Testis (tissue), 3 donors: ENCODE results near the gene HOXC11. TPM values are rescaled to one million over a fixed set of nuclear protein-coding genes. Genes with fewer than 3 reads are reported as not detected.

Experiments
- DNase-seq: peaks from one replicate; pipeline ENCODE4 v3.0.0-alpha.2; 2019
- H3K27ac ChIP-seq, 2 donors: fragments of 200-600 bp; sonication (generic); one replicate each; pipeline ENCODE4 v1.5.1; 2019
- H3K27me3 ChIP-seq: fragments of 200-600 bp; sonication (generic); one replicate; pipeline ENCODE4 v1.5.1; 2019
- H3K36me3 ChIP-seq: fragments of 200-600 bp; sonication (generic); one replicate; pipeline ENCODE4 v1.5.1; 2017; ENCODE audit warnings: low read depth; ENCODE audit errors: missing control alignments
- H3K4me1 ChIP-seq: fragments of 200-600 bp; sonication (generic); one replicate; pipeline ENCODE4 v1.5.1; 2019
- H3K4me3 ChIP-seq, 2 donors: fragments of 200-600 bp; sonication (generic); one replicate each; pipeline ENCODE4 v1.5.1; 2017 to 2019
- H3K9me3 ChIP-seq: fragments of 200-600 bp; sonication (generic); one replicate; pipeline ENCODE4 v1.5.1; 2017
- CTCF ChIP-seq, 3 experiments: fragments of 450-650 bp in 2 of 3; fragments of 200-600 bp in 1 of 3; sonication (generic) in 1 of 3; IDR thresholded peaks; one replicate each; pipeline ENCODE4 v1.5.1; 2016 to 2019; ENCODE audit warnings: antibody characterized with exemption in 3 of 3, mild to moderate bottlenecking in 2 of 3, moderate library complexity in 1 of 3
- POLR2A ChIP-seq: fragments of 450-650 bp; IDR thresholded peaks from one replicate; pipeline ENCODE4 v1.6.1; 2017; ENCODE audit warnings: antibody characterized with exemption, mild to moderate bottlenecking, moderate library complexity
- WGBS, 2 donors: methylation state at CpG; one replicate each; pipeline ENCODE4 v1.1.5; 2018; 5-methylcytosine and 5-hydroxymethylcytosine counted together
- intact Hi-C: fragments of 100-400 bp; cut with DNase I; formaldehyde crosslinking; loops from one replicate; pipeline ENCODE4 v1.15.1; 2023; ENCODE audit warnings: low total_unique reads
- microRNA counts, 2 donors: library from miRNA; unstranded; fragments of <30 nt; microRNA quantifications; one replicate each; lab custom pipeline; 2016
- microRNA-seq, 2 donors: library from miRNA; unstranded; fragments of <30 nt; microRNA quantifications; one replicate each; pipeline ENCODE4, GENCODE V29; 2016; ENCODE audit warnings: borderline number of aligned reads in 2 of 2, borderline replicate concordance in 1 of 2
- polyA plus RNA-seq: library from polyadenylated mRNA; stranded (reverse); fragments of 350-450 nt; fragmentation: Illumina TruSeq; extraction: RNeasy Lipid Tissue Mini Kit (QIAGEN cat#74804); gene quantifications from one replicate; pipeline ENCODE4 v1.2.3, GENCODE V29; 2014; ENCODE audit warnings: low read depth, low replicate concordance; ENCODE audit not compliant: insufficient read depth
- small RNA-seq, 2 donors: library from RNA; depleted of rRNA; stranded (forward); fragments of <200 nt; gene quantifications; one replicate each; pipeline ENCODE3, GENCODE V24; 2016
- total RNA-seq, 2 donors: library from RNA; depleted of rRNA; stranded (reverse); fragments of >200 nt; gene quantifications; one replicate each; pipeline ENCODE4 v1.2.3, GENCODE V29; 2016

Gene HOXC11
- total and polyA plus RNA-seq, 3 donors from 2014 or later = 0.18 to 1.1 (median 0.25) TPM

GRCh38 chr12:54024127-54024526, 51.2 kb downstream of the HOXC11 start:
- no peak for DNase-seq
- no peaks in the 10 kb centered on the region for H3K9me3 ChIP-seq
- peaks cover 43% of the 10 kb centered on the region for H3K4me1 ChIP-seq
- peak overlapping the region in 1 of 2 donors; percentile 30 for H3K4me3 ChIP-seq
- peak overlapping the region; percentile 63 to 82 for H3K27ac ChIP-seq
- intact Hi-C loops = no loop called here
- no peak for TF ChIP-seq CTCF (IDR thresholded peaks at IDR 0.05)
- no peak for TF ChIP-seq POLR2A
- WGBS, 2 donors = 45 to 57% methylated on average over 11 to 17 of the region's 17 CpGs
- no peaks in the 10 kb centered on the region for H3K36me3 ChIP-seq
- no peaks in the 10 kb centered on the region for H3K27me3 ChIP-seq

- H3K4me1 ChIP-seq = peaks cover 37% of the 10 kb centered on the region
- WGBS, 2 donors = 44 to 68% methylated on average over 5 of the region's 5 CpGs
- TF ChIP-seq POLR2A (no peak), CTCF (IDR thresholded peaks at IDR 0.05) (no peak)
- intact Hi-C loops = no loop called here
- no peak overlapping the region for H3K4me3 ChIP-seq
- no peaks in the 10 kb centered on the region for H3K27me3 ChIP-seq
- H3K9me3 ChIP-seq = no peaks in the 10 kb centered on the region
- H3K27ac ChIP-seq = peak overlapping the region; percentile 33 to 82
- DNase-seq = no peak
- H3K36me3 ChIP-seq = no peaks in the 10 kb centered on the region
Measured at GRCh38 chr12:54024581-54025305, 51.8 kb downstream of the HOXC11 start.

GRCh38 chr12:54025499-54026405, 52.8 kb downstream of the HOXC11 start:
- DNase-seq = no peak
- no peak for TF ChIP-seq CTCF (IDR thresholded peaks at IDR 0.05)
- TF ChIP-seq POLR2A = no peak

GRCh38 chr12:54026640-54027441, 53.9 kb downstream of the HOXC11 start:
- WGBS, 2 donors = 46 to 50% methylated on average over 22 of the region's 22 CpGs
- Histone ChIP-seq H3K4me3 (peak overlapping the region in 1 of 2 donors; percentile 15), H3K27me3 (no peaks in the 10 kb centered on the region), H3K36me3 (no peaks in the 10 kb centered on the region), H3K4me1 (peaks cover 29% of the 10 kb centered on the region), H3K9me3 (no peaks in the 10 kb centered on the region), H3K27ac (no peak overlapping the region)
- DNase-seq = no peak
- no peak for TF ChIP-seq CTCF (IDR thresholded peaks at IDR 0.05)
- TF ChIP-seq POLR2A = no peak
- intact Hi-C loops = no loop called here

More at GRCh38 chr12:54025499-54026405, 52.8 kb downstream of the HOXC11 start:
- Histone ChIP-seq H3K27ac (peak overlapping the region in 1 of 2 donors; percentile 11), H3K36me3 (no peaks in the 10 kb centered on the region), H3K27me3 (no peaks in the 10 kb centered on the region), H3K4me3 (no peak overlapping the region), H3K4me1 (peaks cover 27% of the 10 kb centered on the region), H3K9me3 (no peaks in the 10 kb centered on the region)
- intact Hi-C loops = no loop called here
- 51 to 55% methylated on average over 7 of the region's 7 CpGs for WGBS, 2 donors

MicroRNA genes within 50 kb of the gene (microRNA counts, 767-probe panel; counts per million panel counts)
- 0 to 152 counts per million in 2 donors for microRNA hsa-miR-196a-5p (lab: Ali Mortazavi, UCI)

Small RNA genes within 50 kb of the gene (microRNA-seq; reads per million reads assigned to microRNA genes)
- 145 to 148 reads per million in 2 donors for gene MIR196A2

Small RNA genes within 50 kb of the gene (small RNA-seq; reads per million reads assigned to genes)
- gene AC012531.3 (0 reads per million in 2 donors), gene AC012531.4 (0 reads per million in 2 donors), gene MIR196A2 (4.3 to 20.9 reads per million in 2 donors), gene RF01905 (0 reads per million in 2 donors), gene RF01906 (0 reads per million in 2 donors)

Other genes starting within 250 kb of the HOXC11 start
- gene CALCOCO1, start 245.7 kb upstream of the HOXC11 start, total RNA-seq = 100 to 1,000 TPM; 120 to 167 TPM
- gene CALCOCO1, start 245.7 kb upstream of the HOXC11 start, polyA plus RNA-seq = 121 TPM
- not detected for gene CISTR, start 221.1 kb upstream of the HOXC11 start, total RNA-seq
- gene CISTR, start 221.1 kb upstream of the HOXC11 start, polyA plus RNA-seq = not detected
- gene HOXC13, start 34.3 kb upstream of the HOXC11 start, total RNA-seq = under 1 TPM; 0.63 to 0.87 TPM
- 0.25 TPM for gene HOXC13, start 34.3 kb upstream of the HOXC11 start, polyA plus RNA-seq
- gene HOXC12, start 18.2 kb upstream of the HOXC11 start, total RNA-seq = under 1 TPM in 1 of 2 donors, not detected in 1; 0.06 TPM
- gene HOXC12, start 18.2 kb upstream of the HOXC11 start, polyA plus RNA-seq = not detected
- gene HOTAIR, start 1.8 kb downstream of the HOXC11 start, total RNA-seq = 1 to 10 TPM; 3.4 to 8.6 TPM
- gene HOTAIR, start 1.8 kb downstream of the HOXC11 start, polyA plus RNA-seq = 3.1 TPM
- gene HOXC10, start 12.0 kb downstream of the HOXC11 start, total RNA-seq = 1 to 10 TPM; 1.4 to 2.6 TPM
- gene HOXC10, start 12.0 kb downstream of the HOXC11 start, polyA plus RNA-seq = 4.3 TPM
- 1 to 10 TPM; 6.6 to 7.8 TPM for gene HOXC9, start 27.0 kb downstream of the HOXC11 start, total RNA-seq
- 2.4 TPM for gene HOXC9, start 27.0 kb downstream of the HOXC11 start, polyA plus RNA-seq
- 1 to 10 TPM in 1 of 2 donors, under 1 TPM in 1; 0.81 to 1.2 TPM for gene HOXC8, start 35.9 kb downstream of the HOXC11 start, total RNA-seq
- 2.4 TPM for gene HOXC8, start 35.9 kb downstream of the HOXC11 start, polyA plus RNA-seq
- gene HOXC6, start 55.3 kb downstream of the HOXC11 start, total RNA-seq = 1 to 10 TPM; 1.9 to 4.0 TPM
- 5.4 TPM for gene HOXC6, start 55.3 kb downstream of the HOXC11 start, polyA plus RNA-seq
- 1 to 10 TPM; 1.9 to 5.5 TPM for gene HOXC5, start 59.9 kb downstream of the HOXC11 start, total RNA-seq
- gene HOXC5, start 59.9 kb downstream of the HOXC11 start, polyA plus RNA-seq = 1.3 TPM
- 1 to 10 TPM; 3.0 to 3.1 TPM for gene HOXC4, start 80.7 kb downstream of the HOXC11 start, total RNA-seq
- 4.3 TPM for gene HOXC4, start 80.7 kb downstream of the HOXC11 start, polyA plus RNA-seq
- 10 to 100 TPM; 33.8 to 37.2 TPM for gene SMUG1, start 215.9 kb downstream of the HOXC11 start, total RNA-seq
- gene SMUG1, start 215.9 kb downstream of the HOXC11 start, polyA plus RNA-seq = 35.8 TPM